BLaER1 treated with 17β-estradiol and CSF1 and Interleukin-3, amounts not matched to agents 10 nM and 100 nM (cell line): ENCODE results near the gene LAMA2.

ENCODE experiments used
- H3K27ac ChIP-seq, 11 experiments: shearing (Covaris generic); formaldehyde crosslinking; 2 replicates each; pipeline ENCODE4 v1.8.1; 2022
- H3K27me3 ChIP-seq, 11 experiments: shearing (Covaris generic); formaldehyde crosslinking; 2 replicates each; pipeline ENCODE4 v1.8.1; 2022
- H3K36me3 ChIP-seq, 11 experiments: shearing (Covaris generic); formaldehyde crosslinking; 2 replicates each; pipeline ENCODE4 v1.8.1; 2022
- H3K4me1 ChIP-seq, 10 experiments: shearing (Covaris generic); formaldehyde crosslinking; 2 replicates each; pipeline ENCODE4 v1.8.1; 2022
- H3K4me2 ChIP-seq, 11 experiments: shearing (Covaris generic); formaldehyde crosslinking; 2 replicates each; pipeline ENCODE4 v1.8.1; 2022
- H3K4me3 ChIP-seq, 10 experiments: shearing (Covaris generic); formaldehyde crosslinking; 2 replicates each; pipeline ENCODE4 v1.8.1; 2022
- H3K9ac ChIP-seq, 11 experiments: shearing (Covaris generic); formaldehyde crosslinking; 2 replicates each; pipeline ENCODE4 v1.8.1; 2022
- H3K9me3 ChIP-seq, 11 experiments: shearing (Covaris generic); formaldehyde crosslinking; replicated peaks in 1 of 11; 2 replicates each; pipeline ENCODE4 v1.8.1; 2022
- H4K20me1 ChIP-seq, 11 experiments: shearing (Covaris generic); formaldehyde crosslinking; 2 replicates each; pipeline ENCODE4 v1.8.1; 2022
- Cebpa-rat ChIP-seq, 11 experiments: shearing (Covaris generic); IDR thresholded peaks; 2 replicates each; pipeline ENCODE4 v1.8.1; 2022

The LAMA2 gene

DNA sequence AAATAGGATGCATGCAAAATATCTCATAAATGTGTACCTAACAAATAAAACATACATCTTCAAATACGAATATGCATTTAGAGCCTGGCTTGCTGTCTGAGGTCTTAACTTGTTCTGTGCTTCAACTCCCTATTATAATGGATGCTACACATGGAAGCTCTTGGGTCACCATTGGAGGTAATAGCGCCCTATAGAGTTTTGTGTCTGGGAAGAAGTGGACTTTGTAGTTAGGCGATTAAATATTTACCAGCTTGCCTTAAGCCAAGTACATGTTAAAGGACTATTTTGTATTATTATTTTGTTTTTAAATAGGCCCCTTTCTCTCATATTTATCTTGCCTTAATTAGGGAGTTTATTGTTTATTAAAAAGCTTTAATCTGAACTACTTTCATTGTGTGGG, 107.4 kb downstream of the LAMA2 start:
- Histone ChIP-seq H3K36me3 (no peaks in the 10 kb centered on the region), H3K9me3 (no peaks in the 10 kb centered on the region), H3K27me3 (no peaks in the 10 kb centered on the region), H3K27ac (no peak overlapping the region), H3K4me1 (0 out of 20 replicates have a peak, but pooled peaks cover 0 to 3% (median 0%) of the 10 kb centered on the region in 10 experiments), H4K20me1 (no peaks in the 10 kb centered on the region), H3K4me2 (no peak overlapping the region), H3K9ac (no peak overlapping the region), H3K4me3 (no peak overlapping the region)
- no peak for TF ChIP-seq Cebpa-rat (IDR thresholded peaks at IDR 0.05)

DNA sequence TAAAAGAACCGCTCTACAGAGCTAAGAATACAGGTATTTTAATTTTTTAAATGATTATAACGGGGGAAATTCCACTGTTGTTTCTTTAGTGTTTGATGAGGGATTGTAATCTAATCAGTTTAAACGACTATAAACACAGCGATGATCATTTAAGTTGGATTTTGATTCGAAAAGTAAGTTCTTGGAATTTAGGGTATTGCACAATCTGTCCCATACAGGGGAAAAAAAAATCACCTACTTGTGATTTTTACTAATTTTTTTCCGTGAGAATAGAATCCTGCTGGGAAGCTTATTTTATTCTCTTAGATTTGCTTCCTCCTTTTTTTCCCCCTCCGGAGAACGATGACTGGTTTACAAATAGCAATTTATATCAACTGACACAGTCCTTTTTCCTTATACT, 108.0 kb downstream of the LAMA2 start:
- Histone ChIP-seq H3K36me3 (no peaks in the 10 kb centered on the region), H3K9ac (no peak overlapping the region), H3K4me1 (0 out of 20 replicates have a peak, but pooled peaks cover 0 to 3% (median 0%) of the 10 kb centered on the region in 10 experiments), H3K4me2 (no peak overlapping the region), H3K27me3 (no peaks in the 10 kb centered on the region), H3K27ac (no peak overlapping the region), H4K20me1 (no peaks in the 10 kb centered on the region), H3K4me3 (no peak overlapping the region), H3K9me3 (no peaks in the 10 kb centered on the region)
- TF ChIP-seq Cebpa-rat (IDR thresholded peaks at IDR 0.05): no peak; a peak in 1 of 22 replicates

DNA sequence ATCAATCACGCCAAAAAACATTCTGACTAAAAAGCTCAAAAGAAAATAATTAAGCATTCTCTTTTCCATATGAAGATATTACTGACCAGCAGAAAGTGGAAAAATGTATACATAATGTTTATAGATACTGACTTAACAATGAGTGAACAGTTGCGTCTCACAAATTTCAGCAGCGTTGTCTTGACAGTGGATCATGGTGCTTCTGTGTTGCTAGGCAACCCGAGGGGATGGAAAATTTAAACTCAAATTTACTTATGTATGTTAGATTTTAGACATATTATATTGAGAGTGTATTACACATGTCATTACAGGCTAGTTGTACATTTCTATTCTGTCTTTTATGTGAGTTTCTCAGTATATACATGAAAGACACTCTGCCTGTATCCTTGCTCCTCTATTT, 110.2 kb downstream of the LAMA2 start:
- Histone ChIP-seq H3K9ac (no peak overlapping the region), H3K27ac (no peak overlapping the region), H3K4me1 (no peaks in the 10 kb centered on the region), H3K36me3 (no peaks in the 10 kb centered on the region), H3K4me3 (no peak overlapping the region), H3K9me3 (peaks cover 0 to 8% (median 0%) of the 10 kb centered on the region in 11 experiments; a peak in 2 of 22 replicates), H4K20me1 (no peaks in the 10 kb centered on the region), H3K4me2 (no peak overlapping the region), H3K27me3 (no peaks in the 10 kb centered on the region)
- no peak for TF ChIP-seq Cebpa-rat (IDR thresholded peaks at IDR 0.05)

- Histone ChIP-seq H3K4me1 (no peaks in the 10 kb centered on the region), H3K36me3 (no peaks in the 10 kb centered on the region), H3K4me3 (no peak overlapping the region), H3K4me2 (no peak overlapping the region), H3K27me3 (no peaks in the 10 kb centered on the region), H3K27ac (no peak overlapping the region), H3K9me3 (peaks cover 0 to 9% (median 0%) of the 10 kb centered on the region in 11 experiments; a peak in 2 of 22 replicates), H4K20me1 (no peaks in the 10 kb centered on the region), H3K9ac (no peak overlapping the region)
- no peak for TF ChIP-seq Cebpa-rat (IDR thresholded peaks at IDR 0.05)
These were observed 114.9 kb downstream of the LAMA2 start for GRCh38 chr6:128997880-128998279.

DNA sequence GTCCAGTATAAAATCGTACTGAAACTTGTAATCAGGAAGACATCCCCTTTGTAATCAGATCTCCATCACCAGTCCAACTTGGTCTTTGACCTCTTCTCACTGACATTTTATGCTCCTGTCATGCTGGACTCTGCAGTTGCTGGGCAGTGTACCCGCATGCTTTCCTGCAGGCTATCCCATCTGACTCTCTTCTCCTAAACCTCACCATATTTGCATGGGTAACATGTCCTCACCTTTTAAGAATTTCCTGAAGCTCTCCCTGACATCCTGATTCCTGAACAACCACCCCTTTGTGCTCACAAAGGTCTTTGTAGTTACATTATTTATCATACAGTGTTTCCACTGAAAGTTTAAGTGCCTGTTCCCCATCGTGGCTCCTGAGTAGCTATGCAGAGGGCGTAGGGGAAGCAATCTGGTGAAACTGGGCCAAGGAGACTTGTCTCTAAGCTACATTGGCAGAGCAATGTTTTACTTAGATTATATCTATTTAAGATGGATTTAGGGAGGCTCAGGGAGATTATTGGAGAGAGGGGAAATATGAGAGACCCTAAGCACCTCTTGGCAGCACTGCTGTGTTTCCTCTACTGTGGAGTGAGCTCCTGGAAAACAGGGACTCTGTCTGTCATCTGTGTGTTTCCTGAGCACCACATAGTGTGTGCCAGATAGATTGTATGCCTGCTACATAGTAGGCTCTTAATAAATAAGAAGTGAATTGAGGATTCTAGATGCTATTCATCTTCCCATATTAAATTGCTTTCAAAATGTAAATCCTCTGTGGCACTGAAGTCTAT, 124.0 kb downstream of the LAMA2 start:
- H3K27me3 ChIP-seq: no peaks in the 10 kb centered on the region
- no peak for TF ChIP-seq Cebpa-rat (IDR thresholded peaks at IDR 0.05)
- H3K4me1 ChIP-seq: no peaks in the 10 kb centered on the region
- no peak overlapping the region for H3K4me2 ChIP-seq
- no peaks in the 10 kb centered on the region for H3K36me3 ChIP-seq
- H4K20me1 ChIP-seq: no peaks in the 10 kb centered on the region
- H3K9me3 ChIP-seq: no peaks in the 10 kb centered on the region
- H3K9ac ChIP-seq: no peak overlapping the region
- H3K4me3 ChIP-seq: no peak overlapping the region
- no peak overlapping the region for H3K27ac ChIP-seq

DNA sequence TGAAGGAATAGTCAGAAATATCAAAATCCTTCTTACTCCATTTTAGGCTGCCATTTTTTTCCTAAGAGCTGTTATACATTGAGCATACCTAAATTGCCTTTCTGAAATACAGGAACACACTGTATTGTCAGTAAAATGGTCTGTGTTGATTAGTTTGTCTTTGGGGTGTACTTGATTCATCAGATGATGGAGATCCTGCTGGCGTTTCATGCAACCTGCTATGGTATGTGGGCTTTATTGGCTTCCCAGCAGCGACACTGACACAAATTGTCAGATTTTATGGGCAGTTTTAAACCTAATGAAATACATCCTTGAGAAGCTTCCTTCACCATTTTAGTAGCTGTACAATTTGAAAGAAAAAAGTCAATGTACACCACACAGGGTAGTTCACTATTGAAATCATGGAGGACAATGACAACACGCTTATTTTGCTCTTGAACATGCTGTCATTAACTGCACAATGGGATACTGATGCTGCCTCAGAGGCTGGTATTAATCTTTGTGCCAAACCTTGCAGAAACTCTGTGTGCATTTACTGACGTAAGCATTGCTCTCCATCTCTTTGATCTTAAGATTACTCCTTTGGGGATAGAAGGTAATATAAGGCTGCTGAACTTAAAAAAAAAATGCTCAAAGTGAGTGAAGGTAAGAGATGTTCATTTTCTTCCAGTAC, 124.9 kb downstream of the LAMA2 start:
- no peak overlapping the region for H3K4me3 ChIP-seq
- no peaks in the 10 kb centered on the region for H3K4me1 ChIP-seq
- H3K27ac ChIP-seq: no peak overlapping the region
- no peaks in the 10 kb centered on the region for H4K20me1 ChIP-seq
- H3K36me3 ChIP-seq: no peaks in the 10 kb centered on the region
- TF ChIP-seq Cebpa-rat (IDR thresholded peaks at IDR 0.05): no peak
- no peaks in the 10 kb centered on the region for H3K9me3 ChIP-seq
- H3K9ac ChIP-seq: no peak overlapping the region
- no peak overlapping the region for H3K4me2 ChIP-seq
- H3K27me3 ChIP-seq: no peaks in the 10 kb centered on the region

- H3K4me3 ChIP-seq: no peak overlapping the region
- no peak overlapping the region for H3K9ac ChIP-seq
- H3K9me3 ChIP-seq: no peaks in the 10 kb centered on the region
- H4K20me1 ChIP-seq: no peaks in the 10 kb centered on the region
- H3K4me2 ChIP-seq: no peak overlapping the region
- no peaks in the 10 kb centered on the region for H3K4me1 ChIP-seq
- H3K36me3 ChIP-seq: no peaks in the 10 kb centered on the region
- no peak for TF ChIP-seq Cebpa-rat (IDR thresholded peaks at IDR 0.05)
- H3K27me3 ChIP-seq: no peaks in the 10 kb centered on the region
- no peak overlapping the region for H3K27ac ChIP-seq
These were observed 125.7 kb downstream of the LAMA2 start for GRCh38 chr6:129008591-129008990.

GRCh38 chr6:129009851-129010250, 126.9 kb downstream of the LAMA2 start:
- Histone ChIP-seq H3K36me3 (no peaks in the 10 kb centered on the region), H3K9ac (no peak overlapping the region), H3K9me3 (no peaks in the 10 kb centered on the region), H4K20me1 (no peaks in the 10 kb centered on the region), H3K27me3 (no peaks in the 10 kb centered on the region), H3K4me1 (no peaks in the 10 kb centered on the region), H3K27ac (no peak overlapping the region), H3K4me3 (no peak overlapping the region), H3K4me2 (no peak overlapping the region)
- TF ChIP-seq Cebpa-rat (IDR thresholded peaks at IDR 0.05): no peak

- Histone ChIP-seq H4K20me1 (no peaks in the 10 kb centered on the region), H3K4me3 (no peak overlapping the region)
- no peak for TF ChIP-seq Cebpa-rat (IDR thresholded peaks at IDR 0.05)
These were observed 131.4 kb downstream of the LAMA2 start for GRCh38 chr6:129014302-129014701.

More at GRCh38 chr6:129014302-129014701, 131.4 kb downstream of the LAMA2 start:
- Histone ChIP-seq H3K9ac (no peak overlapping the region), H3K9me3 (0 out of 22 replicates have a peak, but pooled peaks cover 0 to 4% (median 0%) of the 10 kb centered on the region in 11 experiments), H3K27ac (no peak overlapping the region), H3K36me3 (no peaks in the 10 kb centered on the region), H3K4me1 (no peaks in the 10 kb centered on the region), H3K4me2 (no peak overlapping the region), H3K27me3 (no peaks in the 10 kb centered on the region)
